Stomach (tissue), 4 donors: ENCODE measurements around the gene ACOT7.

ENCODE experiments used
- POLR2A ChIP-seq, 4 donors: fragments of 450-650 bp; IDR thresholded peaks; one replicate each; pipeline ENCODE4 v1.6.1; 2016; ENCODE audit warnings: antibody characterized with exemption in 4 of 4, control low read depth in 2 of 4, mild to moderate bottlenecking in 1 of 4, moderate library complexity in 1 of 4
- TF ChIP-seq, protein P1 (sequence below), 7 experiments: fragments of 450-650 bp in 4 of 7; fragments of 200-600 bp in 3 of 7; sonication (generic) in 3 of 7; IDR thresholded peaks; one replicate each; pipeline ENCODE4 v1.5.1; 2016 to 2019; ENCODE audit warnings: antibody characterized with exemption in 7 of 7, control low read depth in 2 of 7, mild to moderate bottlenecking in 1 of 7

GRCh38 chr1:6243993-6244392 is 149.6 kb downstream of the ACOT7 start, which contains the start of gene HES3:
- TF ChIP-seq, protein P1, sequence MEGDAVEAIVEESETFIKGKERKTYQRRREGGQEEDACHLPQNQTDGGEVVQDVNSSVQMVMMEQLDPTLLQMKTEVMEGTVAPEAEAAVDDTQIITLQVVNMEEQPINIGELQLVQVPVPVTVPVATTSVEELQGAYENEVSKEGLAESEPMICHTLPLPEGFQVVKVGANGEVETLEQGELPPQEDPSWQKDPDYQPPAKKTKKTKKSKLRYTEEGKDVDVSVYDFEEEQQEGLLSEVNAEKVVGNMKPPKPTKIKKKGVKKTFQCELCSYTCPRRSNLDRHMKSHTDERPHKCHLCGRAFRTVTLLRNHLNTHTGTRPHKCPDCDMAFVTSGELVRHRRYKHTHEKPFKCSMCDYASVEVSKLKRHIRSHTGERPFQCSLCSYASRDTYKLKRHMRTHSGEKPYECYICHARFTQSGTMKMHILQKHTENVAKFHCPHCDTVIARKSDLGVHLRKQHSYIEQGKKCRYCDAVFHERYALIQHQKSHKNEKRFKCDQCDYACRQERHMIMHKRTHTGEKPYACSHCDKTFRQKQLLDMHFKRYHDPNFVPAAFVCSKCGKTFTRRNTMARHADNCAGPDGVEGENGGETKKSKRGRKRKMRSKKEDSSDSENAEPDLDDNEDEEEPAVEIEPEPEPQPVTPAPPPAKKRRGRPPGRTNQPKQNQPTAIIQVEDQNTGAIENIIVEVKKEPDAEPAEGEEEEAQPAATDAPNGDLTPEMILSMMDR (IDR thresholded peaks at IDR 0.05), result no peak
- TF ChIP-seq POLR2A (IDR thresholded peaks at IDR 0.05), result no peak
